HCT116 (cell line): ENCODE data around the gene LCAT. TPM values are rescaled to one million over a fixed set of nuclear protein-coding genes. Genes with fewer than 3 reads are reported as not detected.

ENCODE experiments used
- ATAC-seq: fragments of 200-7000 bp; cut with Tn5 transposase; 2 replicates; pipeline ENCODE4 v1.9.1; 2020; ENCODE audit warnings: mild to moderate bottlenecking, moderate library complexity
- BruUV-seq: library from RNA; stranded (reverse); fragments of 400-500 nt; replicated peaks from 2 replicates; lab custom pipeline; 2021; lab: Mats Ljungman, UMichigan
- CTCF ChIA-PET: fragments of 300-600 bp; sonication (Branson Sonifier 250); formaldehyde crosslinking; loops from one replicate; lab custom pipeline; 2021; ENCODE audit warnings: antibody characterized with exemption; lab: Charles Lee
- POLR2A ChIA-PET: fragments of 300-600, 350-600 bp; sonication (Branson Sonifier 250); formaldehyde crosslinking; loops from one replicate; lab custom pipeline; 2021; ENCODE audit warnings: antibody characterized with exemption; lab: Charles Lee
- RAD21 ChIA-PET, 2 experiments: fragments of 300-600 bp; sonication (Branson Sonifier 250); formaldehyde crosslinking; loops; one replicate each; lab custom pipeline; 2023; ENCODE audit warnings: low total read pairs in 2 of 2; ENCODE audit not compliant: uncharacterized antibody in 2 of 2, unreplicated experiment in 2 of 2, low non-redundant PET in 1 of 2; lab: Charles Lee
- DNase-seq: peaks from one replicate; pipeline ENCODE4 v3.0.0-alpha.2; 2010; ENCODE audit warnings: low read depth, low spot score
- H2AFZ ChIP-seq: fragments of 200-600 bp; shearing (Covaris generic), sonication (generic); 2 replicates; pipeline ENCODE4 v1.6.1; 2017; ENCODE audit warnings: low read depth, mixed run types, mixed read lengths, antibody characterized with exemption, low read length; ENCODE audit not compliant: poor library complexity, severe bottlenecking
- H3K27ac ChIP-seq: 2 replicates; pipeline ENCODE4 v1.5.1; 2012; ENCODE audit warnings: low read depth, low read length
- H3K27me3 ChIP-seq: fragments of 200-600 bp; sonication (generic); 2 replicates; pipeline ENCODE4 v1.6.1; 2016; ENCODE audit warnings: mixed run types, low read length, mixed read lengths; ENCODE audit not compliant: insufficient read depth
- H3K36me3 ChIP-seq, 2 experiments: fragments of 200-500 bp in 1 of 2; fragments of 200-600 bp in 1 of 2; sonication (Bioruptor generic) in 1 of 2; sonication (generic) in 1 of 2; 2 replicates each; pipeline versions ENCODE4 v1.5.1 to v1.6.1; 2014 to 2016; ENCODE audit warnings: low read length in 2 of 2, inconsistent platforms in 1 of 2, mixed read lengths in 1 of 2, mixed run types in 1 of 2; ENCODE audit not compliant: insufficient read depth in 2 of 2, control insufficient read depth in 1 of 2
- H3K4me1 ChIP-seq, 2 experiments: fragments of 200-600 bp in 1 of 2; sonication (generic) in 1 of 2; 2 replicates each; pipeline versions ENCODE4 v1.5.1 to v1.6.1; 2012 to 2017; ENCODE audit warnings: low read length in 2 of 2, inconsistent platforms in 1 of 2, mild to moderate bottlenecking in 1 of 2, mixed read lengths in 1 of 2, mixed run types in 1 of 2, moderate library complexity in 1 of 2; ENCODE audit not compliant: insufficient read depth in 2 of 2, control insufficient read depth in 1 of 2
- H3K4me2 ChIP-seq: fragments of 200-600 bp; sonication (generic); 2 replicates; pipeline ENCODE4 v1.6.1; 2017; ENCODE audit warnings: mixed run types, low read length, mixed read lengths
- H3K4me3 ChIP-seq, 2 experiments: fragments of 200-600 bp in 1 of 2; sonication (generic) in 1 of 2; replicated peaks in 1 of 2; 2 replicates each; pipeline ENCODE4 v1.5.1; 2011 to 2016; ENCODE audit warnings: low read length in 2 of 2, control low read depth in 1 of 2, low read depth in 1 of 2, mild to moderate bottlenecking in 1 of 2, mixed read lengths in 1 of 2, mixed run types in 1 of 2
- H3K79me2 ChIP-seq: fragments of 200-600 bp; sonication (generic); 2 replicates; pipeline ENCODE4 v1.6.1; 2017; ENCODE audit warnings: mild to moderate bottlenecking, mixed run types, low read length, moderate library complexity, mixed read lengths; ENCODE audit not compliant: insufficient read depth
- H3K9ac ChIP-seq: fragments of 200-600 bp; sonication (generic); 2 replicates; pipeline ENCODE4 v1.6.1; 2016; ENCODE audit warnings: low read length, mixed read lengths
- H3K9me2 ChIP-seq: fragments of 200-600 bp; sonication (generic), shearing (Covaris generic); 2 replicates; pipeline ENCODE4 v1.6.1; 2017; ENCODE audit warnings: mixed run types, mild to moderate bottlenecking, moderate library complexity; ENCODE audit not compliant: insufficient read depth
- H3K9me3 ChIP-seq, 2 experiments: fragments of 200-500 bp in 1 of 2; fragments of 200-600 bp in 1 of 2; sonication (Bioruptor generic) in 1 of 2; sonication (generic) in 1 of 2; 2 replicates each; pipeline ENCODE4 v1.6.1; 2014 to 2017; ENCODE audit warnings: low read length in 2 of 2, mixed read lengths in 2 of 2, inconsistent platforms in 1 of 2, low read depth in 1 of 2, mild to moderate bottlenecking in 1 of 2, mixed run types in 1 of 2, moderate library complexity in 1 of 2; ENCODE audit not compliant: control insufficient read depth in 1 of 2, insufficient read depth in 1 of 2
- H4K20me1 ChIP-seq: fragments of 200-600 bp; sonication (generic), shearing (Covaris generic); 2 replicates; pipeline ENCODE4 v1.6.1; 2017; ENCODE audit warnings: mixed run types, mild to moderate bottlenecking, moderate library complexity; ENCODE audit not compliant: insufficient read depth
- ATF3 ChIP-seq: IDR thresholded peaks from 2 replicates; pipeline ENCODE4 v1.6.1; 2012
- CEBPB ChIP-seq: IDR thresholded peaks from 2 replicates; pipeline ENCODE4 v1.6.1; 2012; ENCODE audit warnings: low read depth
- ELF1 ChIP-seq: IDR thresholded peaks from 2 replicates; pipeline ENCODE4 v1.6.1; 2012; ENCODE audit warnings: low read depth, borderline replicate concordance
- EZH2 ChIP-seq: fragments of 200-600 bp; sonication (generic); IDR thresholded peaks from 2 replicates; pipeline ENCODE4 v1.6.1; 2017; ENCODE audit warnings: antibody characterized with exemption, mixed run types
- EZH2phosphoT487 ChIP-seq: fragments of 200-600 bp; IDR thresholded peaks from 2 replicates; pipeline ENCODE4 v1.6.1; 2018; ENCODE audit warnings: antibody characterized with exemption, borderline replicate concordance
- FOSL1 ChIP-seq: IDR thresholded peaks from 2 replicates; pipeline ENCODE4 v1.6.1; 2012; ENCODE audit warnings: low read depth
- JUND ChIP-seq: IDR thresholded peaks from 2 replicates; pipeline ENCODE4 v1.6.1; 2012
- MAX ChIP-seq: IDR thresholded peaks from 2 replicates; pipeline ENCODE4 v1.6.1; 2012
- POLR2A ChIP-seq: IDR thresholded peaks from 2 replicates; pipeline ENCODE4 v1.7.0; 2011; ENCODE audit warnings: borderline replicate concordance; ENCODE audit not compliant: insufficient read depth, insufficient read length; ENCODE audit errors: extremely low read depth
- POLR2AphosphoS5 ChIP-seq: IDR thresholded peaks from 2 replicates; pipeline ENCODE4 v1.6.1; 2011; ENCODE audit warnings: mild to moderate bottlenecking, low read depth, low read length, moderate library complexity
- RAD21 ChIP-seq: IDR thresholded peaks from 2 replicates; pipeline ENCODE4 v1.6.1; 2012; ENCODE audit warnings: low read depth, mild to moderate bottlenecking
- REST ChIP-seq: IDR thresholded peaks from 2 replicates; pipeline ENCODE4 v1.6.1; 2012; ENCODE audit warnings: low read depth
- SIN3A ChIP-seq: IDR thresholded peaks from 2 replicates; pipeline ENCODE4 v1.6.1; 2012; ENCODE audit warnings: low read depth
- SRF ChIP-seq: IDR thresholded peaks from 2 replicates; pipeline ENCODE4 v1.6.1; 2012; ENCODE audit warnings: low read depth
- TCF7L2 ChIP-seq: IDR thresholded peaks from 2 replicates; pipeline ENCODE4 v1.7.0; 2011; ENCODE audit warnings: borderline replicate concordance, inconsistent platforms; ENCODE audit not compliant: insufficient read depth, insufficient read length; ENCODE audit errors: extremely low read depth
- YY1 ChIP-seq: IDR thresholded peaks from 2 replicates; pipeline ENCODE4 v1.6.1; 2011; ENCODE audit warnings: low read length, low read depth, moderate library complexity, mild to moderate bottlenecking; ENCODE audit not compliant: insufficient replicate concordance; ENCODE audit errors: extremely low read depth
- ZBTB33 ChIP-seq: IDR thresholded peaks from 2 replicates; pipeline ENCODE4 v1.6.1; 2011; ENCODE audit warnings: mild to moderate bottlenecking, low read length, moderate library complexity; ENCODE audit not compliant: insufficient replicate concordance; ENCODE audit errors: extremely low read depth
- ZNF274 ChIP-seq: fragments of 200-500 bp; sonication (Bioruptor generic); IDR thresholded peaks from 2 replicates; pipeline ENCODE4 v1.6.1; 2014; ENCODE audit warnings: mild to moderate bottlenecking, low read depth, low read length, inconsistent platforms
- intact Hi-C: fragments of 100-400 bp; cut with micrococcal nuclease; formaldehyde crosslinking; loops from 2 replicates; pipeline ENCODE4 v1.10.0; 2022
- total RNA-seq: library from RNA; stranded (reverse); gene quantifications from one replicate; pipeline ENCODE4 v1.2.1, GENCODE V29; 2021; ENCODE audit not compliant: unreplicated experiment

The LCAT gene
- total RNA-seq, 1 experiment from 2014 or later: 17.6 TPM

GRCh38 chr16:67993207-67994039 is 49.5 kb upstream of the LCAT start:
- no TSS peak for BruUV-seq
- TF ChIP-seq ZNF274 (no peak), SRF (no peak), POLR2A (no peak), TCF7L2 (peak; percentile 17), FOSL1 (no peak), CEBPB (no peak), EZH2phosphoT487 (no peak), YY1 (peak; percentile 23), EZH2 (no peak), ZBTB33 (no peak), ELF1 (no peak), RAD21 (peak; percentile 78), ATF3 (no peak), POLR2AphosphoS5 (peak; percentile 35), MAX (peak; percentile 66; the same call in 1 of the 2 replicates), JUND (no peak), REST (no peak), SIN3A (no peak)

More at GRCh38 chr16:67993207-67994039, 49.5 kb upstream of the LCAT start:
- ChIA-PET POLR2A (no interaction called here), CTCF (interaction anchor here (1.0 kb wide), 1 partner anchor 48 kb away, joined by 3 read pairs; no protein-coding TSS in a partner anchor), RAD21 (no interaction called here)
- H3K27me3 ChIP-seq: no peaks in the 10 kb centered on the region
- peak overlapping the region; percentile 65 for H3K9ac ChIP-seq
- ATAC-seq (peak; percentile 97), DNase-seq (peak; percentile 63)
- H3K36me3 ChIP-seq: no peaks in the 10 kb centered on the region
- peak overlapping the region; percentile 48; the same call in 1 of the 2 replicates for H3K27ac ChIP-seq
- intact Hi-C loops: loop anchor here (1.0 kb wide), 3 partner anchors 47 to 236 kb away; no protein-coding TSS in a partner anchor
- H3K9me3 ChIP-seq: no peaks in the 10 kb centered on the region
- H4K20me1 ChIP-seq: no peaks in the 10 kb centered on the region
- peaks cover 5 to 20% of the 10 kb centered on the region in 2 experiments; a peak in 3 of 4 replicates for H3K4me1 ChIP-seq
- peak overlapping the region; percentile 76 for H3K4me2 ChIP-seq
- H3K9me2 ChIP-seq: no peaks in the 10 kb centered on the region
- peak overlapping the region; percentile 86 for H2AFZ ChIP-seq
- peak overlapping the region in 1 of 2 experiments; percentile 39; a peak in 2 of 4 replicates for H3K4me3 ChIP-seq
- H3K79me2 ChIP-seq: no peaks in the 10 kb centered on the region
